ENCODE data around the gene DHX9. TPM values are rescaled to one million over a fixed set of nuclear protein-coding genes. Genes with fewer than 3 reads are reported as not detected.
"Not testable (repeated sequence)": the region's sequence is repeated elsewhere in the genome, so short reads cannot be mapped to it uniquely, and the experiment has no call there.

DHX9 gene
- total RNA-seq, 1 donor: 377 TPM

GRCh38 chr1:182897696-182898095, 58.5 kb downstream of the DHX9 start:
- no peaks in the 10 kb centered on the region for H3K9me3 ChIP-seq (ENCODE audit: low read depth, low read length)
- H3K4me3 ChIP-seq (ENCODE audit: low read length): no peak overlapping the region
- no peaks in the 10 kb centered on the region for H3K4me1 ChIP-seq (ENCODE audit: insufficient read depth, low read length)
- no peaks in the 10 kb centered on the region for H3K27me3 ChIP-seq (ENCODE audit: insufficient read depth, low read length)

GRCh38 chr1:182901946-182902345, 62.8 kb downstream of the DHX9 start:
- H3K9me3 ChIP-seq (ENCODE audit: low read depth, low read length); H3K4me1 ChIP-seq (ENCODE audit: insufficient read depth, low read length); H3K4me3 ChIP-seq (ENCODE audit: low read length); H3K27me3 ChIP-seq (ENCODE audit: insufficient read depth, low read length): not testable (repeated sequence)

GRCh38 chr1:182905321-182905720, 66.2 kb downstream of the DHX9 start:
- no peaks in the 10 kb centered on the region for H3K27me3 ChIP-seq (ENCODE audit: insufficient read depth, low read length)
- no peak overlapping the region for H3K4me3 ChIP-seq (ENCODE audit: low read length)
- H3K4me1 ChIP-seq (ENCODE audit: insufficient read depth, low read length): no peaks in the 10 kb centered on the region
- H3K9me3 ChIP-seq (ENCODE audit: low read depth, low read length): no peaks in the 10 kb centered on the region

GRCh38 chr1:182909578-182909977, 70.4 kb downstream of the DHX9 start:
- no peaks in the 10 kb centered on the region for H3K4me1 ChIP-seq (ENCODE audit: insufficient read depth, low read length)
- H3K9me3 ChIP-seq (ENCODE audit: low read depth, low read length): no peaks in the 10 kb centered on the region
- H3K4me3 ChIP-seq (ENCODE audit: low read length): no peak overlapping the region
- no peaks in the 10 kb centered on the region for H3K27me3 ChIP-seq (ENCODE audit: insufficient read depth, low read length)

GRCh38 chr1:182910143-182910542, 71.0 kb downstream of the DHX9 start:
- Histone ChIP-seq H3K9me3 (ENCODE audit: low read depth, low read length) (no peaks in the 10 kb centered on the region), H3K4me3 (ENCODE audit: low read length) (no peak overlapping the region), H3K27me3 (ENCODE audit: insufficient read depth, low read length) (no peaks in the 10 kb centered on the region), H3K4me1 (ENCODE audit: insufficient read depth, low read length) (no peaks in the 10 kb centered on the region)

GRCh38 chr1:182913401-182913800, 74.3 kb downstream of the DHX9 start:
- Histone ChIP-seq H3K9me3 (ENCODE audit: low read depth, low read length) (no peaks in the 10 kb centered on the region), H3K4me3 (ENCODE audit: low read length) (no peak overlapping the region), H3K4me1 (ENCODE audit: insufficient read depth, low read length) (no peaks in the 10 kb centered on the region), H3K27me3 (ENCODE audit: insufficient read depth, low read length) (peaks cover 5% of the 10 kb centered on the region)

GRCh38 chr1:182917378-182917777, 78.2 kb downstream of the DHX9 start:
- H3K4me1 ChIP-seq (ENCODE audit: insufficient read depth, low read length): no peaks in the 10 kb centered on the region
- H3K27me3 ChIP-seq (ENCODE audit: insufficient read depth, low read length): peaks cover 10% of the 10 kb centered on the region
- H3K9me3 ChIP-seq (ENCODE audit: low read depth, low read length): no peaks in the 10 kb centered on the region
- no peak overlapping the region for H3K4me3 ChIP-seq (ENCODE audit: low read length)

GRCh38 chr1:182925661-182926060, 86.5 kb downstream of the DHX9 start:
- Histone ChIP-seq H3K4me1 (ENCODE audit: insufficient read depth, low read length) (no peaks in the 10 kb centered on the region), H3K27me3 (ENCODE audit: insufficient read depth, low read length) (peaks cover 2% of the 10 kb centered on the region), H3K9me3 (ENCODE audit: low read depth, low read length) (no peaks in the 10 kb centered on the region), H3K4me3 (ENCODE audit: low read length) (no peak overlapping the region)

GRCh38 chr1:182927693-182928433, 88.7 kb downstream of the DHX9 start:
- Histone ChIP-seq H3K27me3 (ENCODE audit: insufficient read depth, low read length) (peaks cover 2% of the 10 kb centered on the region), H3K4me3 (ENCODE audit: low read length) (no peak overlapping the region), H3K9me3 (ENCODE audit: low read depth, low read length) (no peaks in the 10 kb centered on the region), H3K4me1 (ENCODE audit: insufficient read depth, low read length) (no peaks in the 10 kb centered on the region)

- H3K4me3 ChIP-seq (ENCODE audit: low read length): no peak overlapping the region
- no peaks in the 10 kb centered on the region for H3K27me3 ChIP-seq (ENCODE audit: insufficient read depth, low read length)
- H3K4me1 ChIP-seq (ENCODE audit: insufficient read depth, low read length): no peaks in the 10 kb centered on the region
- H3K9me3 ChIP-seq (ENCODE audit: low read depth, low read length): no peaks in the 10 kb centered on the region
These were observed 91.8 kb downstream of the DHX9 start for GRCh38 chr1:182930985-182931384.

GRCh38 chr1:182935716-182936115, 96.6 kb downstream of the DHX9 start:
- H3K27me3 ChIP-seq (ENCODE audit: insufficient read depth, low read length): peaks cover 18% of the 10 kb centered on the region
- no peaks in the 10 kb centered on the region for H3K4me1 ChIP-seq (ENCODE audit: insufficient read depth, low read length)
- no peaks in the 10 kb centered on the region for H3K9me3 ChIP-seq (ENCODE audit: low read depth, low read length)
- H3K4me3 ChIP-seq (ENCODE audit: low read length): no peak overlapping the region

Other genes starting within 250 kb of the DHX9 start
- gene RGS16, start 235.0 kb upstream of the DHX9 start, total RNA-seq: 4.3 TPM
- gene RGS8, start 154.8 kb upstream of the DHX9 start, total RNA-seq: not detected
- 13.9 TPM for gene NPL, start 49.6 kb upstream of the DHX9 start, total RNA-seq
- gene SHCBP1L, start 113.8 kb downstream of the DHX9 start, total RNA-seq: not detected
- 2.6 TPM for gene LAMC1, start 184.1 kb downstream of the DHX9 start, total RNA-seq

Measured in mononuclear cell (primary cell).